H1 (cell line): ENCODE measurements around the gene TIMP3.

Experiments
- BRCA1 ChIP-seq: IDR thresholded peaks from 2 replicates; pipeline ENCODE4 v1.6.1; 2012; ENCODE audit warnings: low read depth, low read length, improper control_type of control experiment
- CTBP2 ChIP-seq: IDR thresholded peaks from 2 replicates; pipeline ENCODE4 v1.7.0; 2011; ENCODE audit warnings: borderline replicate concordance, mild to moderate bottlenecking, moderate library complexity, mixed read lengths, low read length; ENCODE audit not compliant: insufficient read depth, insufficient read length
- EGR1 ChIP-seq: IDR thresholded peaks from 2 replicates; pipeline ENCODE4 v1.6.1; 2011; ENCODE audit warnings: low read depth, low read length, borderline replicate concordance
- EP300 ChIP-seq, 2 experiments: IDR thresholded peaks; 1 replicate in 1 of 2; 2 replicates in 1 of 2; pipeline ENCODE4 v1.6.1; 2011 to 2012; ENCODE audit warnings: low read depth in 2 of 2, low read length in 2 of 2, mild to moderate bottlenecking in 2 of 2, borderline replicate concordance in 1 of 2, inconsistent platforms in 1 of 2, moderate library complexity in 1 of 2
- EZH2 ChIP-seq: fragments of 200-600 bp; sonication (generic); IDR thresholded peaks from 2 replicates; pipeline ENCODE4 v1.7.1; 2012; ENCODE audit warnings: low read depth, mild to moderate bottlenecking, moderate library complexity, low read length, inconsistent platforms; ENCODE audit not compliant: severe bottlenecking
- POLR2AphosphoS5 ChIP-seq: IDR thresholded peaks from 2 replicates; pipeline ENCODE4 v1.6.1; 2011; ENCODE audit warnings: low read depth, low read length
- RAD21 ChIP-seq, 2 experiments: IDR thresholded peaks in 1 of 2; conservative IDR thresholded peaks in 1 of 2; 2 replicates each; pipeline ENCODE4 v1.6.1; 2011; ENCODE audit warnings: low read depth in 2 of 2, low read length in 2 of 2, improper control_type of control experiment in 1 of 2, inconsistent platforms in 1 of 2, mild to moderate bottlenecking in 1 of 2, moderate library complexity in 1 of 2
- TAF1 ChIP-seq: IDR thresholded peaks from 2 replicates; pipeline ENCODE4 v1.6.1; 2011; ENCODE audit warnings: mild to moderate bottlenecking, low read depth, low read length
- YY1 ChIP-seq: IDR thresholded peaks from 2 replicates; pipeline ENCODE4 v1.6.1; 2011; ENCODE audit warnings: low read depth, mild to moderate bottlenecking, low read length
- TF ChIP-seq, protein P1 (sequence below): IDR thresholded peaks from 2 replicates; pipeline ENCODE4 v1.6.1; 2012; ENCODE audit warnings: inconsistent platforms
- TF ChIP-seq, protein P2 (sequence below), 3 experiments: IDR thresholded peaks; 1 replicate in 2 of 3; 2 replicates in 1 of 3; pipeline versions ENCODE4 v1.5.1 to v1.6.1; 2011; ENCODE audit warnings: low read length in 3 of 3, mild to moderate bottlenecking in 3 of 3, inconsistent platforms in 2 of 3, low read depth in 1 of 3, moderate library complexity in 1 of 3; ENCODE audit not compliant: insufficient read depth in 1 of 3; ENCODE audit errors: control extremely low read depth in 1 of 3
- TF ChIP-seq, protein P3 (sequence below): IDR thresholded peaks from 2 replicates; pipeline ENCODE4 v1.6.1; 2012; ENCODE audit warnings: low read length, inconsistent platforms

DNA sequence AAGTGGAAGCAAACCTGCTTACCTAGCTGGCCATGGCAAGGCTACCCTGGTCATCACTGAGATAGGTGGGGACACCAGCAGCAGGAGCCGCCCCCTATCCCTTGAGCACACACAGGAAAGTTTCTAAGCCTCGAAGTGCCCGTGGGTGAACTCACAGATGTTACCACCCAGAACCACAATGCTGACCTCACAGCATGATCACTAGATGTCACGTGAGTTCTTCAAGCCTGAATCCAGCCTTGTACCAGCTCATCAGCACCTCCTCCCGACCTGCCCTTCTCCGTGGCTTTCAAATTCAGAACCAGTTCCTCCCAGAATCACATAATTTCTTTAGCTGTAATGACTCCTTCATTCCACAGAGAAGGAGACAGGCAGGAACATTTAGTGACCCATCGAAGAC, 24.7 kb upstream of the TIMP3 start:
- TF ChIP-seq TAF1 (no peak), EGR1 (no peak), EZH2 (no peak), CTBP2 (no peak), EP300 (IDR thresholded peaks at IDR 0.05; ENCODE audit: borderline replicate concordance in 1 of 2, low read depth in 2 of 2, low read length in 2 of 2) (no peak), RAD21 (IDR thresholded peaks at IDR 0.05 in 1 of 2, conservative IDR thresholded peaks at IDR 0.05 in 1 of 2; ENCODE audit: low read depth in 2 of 2, low read length in 2 of 2) (no peak), POLR2AphosphoS5 (no peak), YY1 (no peak), BRCA1 (no peak)
- TF ChIP-seq, protein P1, sequence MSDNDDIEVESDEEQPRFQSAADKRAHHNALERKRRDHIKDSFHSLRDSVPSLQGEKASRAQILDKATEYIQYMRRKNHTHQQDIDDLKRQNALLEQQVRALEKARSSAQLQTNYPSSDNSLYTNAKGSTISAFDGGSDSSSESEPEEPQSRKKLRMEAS: no peak
- TF ChIP-seq, protein P2, sequence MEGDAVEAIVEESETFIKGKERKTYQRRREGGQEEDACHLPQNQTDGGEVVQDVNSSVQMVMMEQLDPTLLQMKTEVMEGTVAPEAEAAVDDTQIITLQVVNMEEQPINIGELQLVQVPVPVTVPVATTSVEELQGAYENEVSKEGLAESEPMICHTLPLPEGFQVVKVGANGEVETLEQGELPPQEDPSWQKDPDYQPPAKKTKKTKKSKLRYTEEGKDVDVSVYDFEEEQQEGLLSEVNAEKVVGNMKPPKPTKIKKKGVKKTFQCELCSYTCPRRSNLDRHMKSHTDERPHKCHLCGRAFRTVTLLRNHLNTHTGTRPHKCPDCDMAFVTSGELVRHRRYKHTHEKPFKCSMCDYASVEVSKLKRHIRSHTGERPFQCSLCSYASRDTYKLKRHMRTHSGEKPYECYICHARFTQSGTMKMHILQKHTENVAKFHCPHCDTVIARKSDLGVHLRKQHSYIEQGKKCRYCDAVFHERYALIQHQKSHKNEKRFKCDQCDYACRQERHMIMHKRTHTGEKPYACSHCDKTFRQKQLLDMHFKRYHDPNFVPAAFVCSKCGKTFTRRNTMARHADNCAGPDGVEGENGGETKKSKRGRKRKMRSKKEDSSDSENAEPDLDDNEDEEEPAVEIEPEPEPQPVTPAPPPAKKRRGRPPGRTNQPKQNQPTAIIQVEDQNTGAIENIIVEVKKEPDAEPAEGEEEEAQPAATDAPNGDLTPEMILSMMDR (IDR thresholded peaks at IDR 0.05; ENCODE audit: control extremely low read depth in 1 of 3, insufficient read depth in 1 of 3, low read depth in 1 of 3, low read length in 3 of 3): no peak
- TF ChIP-seq, protein P3, sequence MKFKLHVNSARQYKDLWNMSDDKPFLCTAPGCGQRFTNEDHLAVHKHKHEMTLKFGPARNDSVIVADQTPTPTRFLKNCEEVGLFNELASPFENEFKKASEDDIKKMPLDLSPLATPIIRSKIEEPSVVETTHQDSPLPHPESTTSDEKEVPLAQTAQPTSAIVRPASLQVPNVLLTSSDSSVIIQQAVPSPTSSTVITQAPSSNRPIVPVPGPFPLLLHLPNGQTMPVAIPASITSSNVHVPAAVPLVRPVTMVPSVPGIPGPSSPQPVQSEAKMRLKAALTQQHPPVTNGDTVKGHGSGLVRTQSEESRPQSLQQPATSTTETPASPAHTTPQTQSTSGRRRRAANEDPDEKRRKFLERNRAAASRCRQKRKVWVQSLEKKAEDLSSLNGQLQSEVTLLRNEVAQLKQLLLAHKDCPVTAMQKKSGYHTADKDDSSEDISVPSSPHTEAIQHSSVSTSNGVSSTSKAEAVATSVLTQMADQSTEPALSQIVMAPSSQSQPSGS: no peak
